ENCODE results near the gene SH3BP4. TPM values are rescaled to one million over a fixed set of nuclear protein-coding genes. Genes with fewer than 3 reads are reported as not detected.

SH3BP4 gene
- polyA plus RNA-seq, 1 donor (not counting 4 experiments of a cell fraction or from before 2014, with no cell fraction given), result 50.4 TPM

DNA sequence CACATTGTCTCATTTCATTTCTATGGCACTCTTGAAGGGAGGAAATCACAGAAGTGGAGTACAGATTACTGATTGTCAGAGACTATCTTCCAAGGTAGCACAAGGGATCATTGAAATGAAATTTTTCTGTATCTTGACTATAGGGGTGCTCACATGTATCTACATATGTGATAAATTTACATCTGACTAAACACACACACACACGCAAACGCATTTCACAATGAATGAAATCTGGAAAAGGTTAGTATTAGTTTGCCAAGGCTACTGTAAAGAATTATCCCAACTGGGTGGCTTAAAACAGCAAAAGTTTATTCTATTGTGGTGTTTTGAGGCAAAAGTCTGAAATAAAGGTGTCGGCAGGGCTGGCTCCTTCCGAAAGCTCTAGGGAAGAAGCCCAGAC, 144.6 kb downstream of the SH3BP4 start:
- dilution Hi-C loops (cut with MboI; ENCODE audit: extremely low pct_ligation_motif_present, low sequenced_read_pairs), result no loop called here
- H3K36me3 ChIP-seq (ENCODE audit: control insufficient read depth in 2 of 2, extremely low read depth in 1 of 2, insufficient read depth in 2 of 2, low read length in 2 of 2), result no peaks in the 10 kb centered on the region
- no peak overlapping the region for H3K4me2 ChIP-seq (ENCODE audit: control insufficient read depth, extremely low read depth, insufficient read depth, low read depth, low read length)
- no peak for TF ChIP-seq EZH2 (IDR thresholded peaks at IDR 0.05; ENCODE audit: low read length)
- TF ChIP-seq, protein P1, sequence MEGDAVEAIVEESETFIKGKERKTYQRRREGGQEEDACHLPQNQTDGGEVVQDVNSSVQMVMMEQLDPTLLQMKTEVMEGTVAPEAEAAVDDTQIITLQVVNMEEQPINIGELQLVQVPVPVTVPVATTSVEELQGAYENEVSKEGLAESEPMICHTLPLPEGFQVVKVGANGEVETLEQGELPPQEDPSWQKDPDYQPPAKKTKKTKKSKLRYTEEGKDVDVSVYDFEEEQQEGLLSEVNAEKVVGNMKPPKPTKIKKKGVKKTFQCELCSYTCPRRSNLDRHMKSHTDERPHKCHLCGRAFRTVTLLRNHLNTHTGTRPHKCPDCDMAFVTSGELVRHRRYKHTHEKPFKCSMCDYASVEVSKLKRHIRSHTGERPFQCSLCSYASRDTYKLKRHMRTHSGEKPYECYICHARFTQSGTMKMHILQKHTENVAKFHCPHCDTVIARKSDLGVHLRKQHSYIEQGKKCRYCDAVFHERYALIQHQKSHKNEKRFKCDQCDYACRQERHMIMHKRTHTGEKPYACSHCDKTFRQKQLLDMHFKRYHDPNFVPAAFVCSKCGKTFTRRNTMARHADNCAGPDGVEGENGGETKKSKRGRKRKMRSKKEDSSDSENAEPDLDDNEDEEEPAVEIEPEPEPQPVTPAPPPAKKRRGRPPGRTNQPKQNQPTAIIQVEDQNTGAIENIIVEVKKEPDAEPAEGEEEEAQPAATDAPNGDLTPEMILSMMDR (optimal IDR thresholded peaks at IDR 0.05 in 1 of 3, IDR thresholded peaks at IDR 0.05 in 1 of 3, conservative IDR thresholded peaks at IDR 0.05 in 1 of 3; ENCODE audit: extremely low read depth in 1 of 3, insufficient read depth in 2 of 3, low read length in 3 of 3), result no peak
- H3K9me1 ChIP-seq (ENCODE audit: control insufficient read depth, extremely low read depth, insufficient read depth, low read length), result no peaks in the 10 kb centered on the region
- H3K9ac ChIP-seq (ENCODE audit: control insufficient read depth, extremely low read depth, insufficient read depth, low read length), result no peak overlapping the region
- no peak overlapping the region for H2AFZ ChIP-seq (ENCODE audit: control insufficient read depth, low read length)
- H4K20me1 ChIP-seq (ENCODE audit: control insufficient read depth, extremely low read depth, insufficient read depth, low read length), result no peaks in the 10 kb centered on the region
- no peak for DNase-seq (ENCODE audit: low read depth, low spot score)
- no peak overlapping the region for H3K27ac ChIP-seq (ENCODE audit: control insufficient read depth, insufficient read depth, low read length)
- H3K4me3 ChIP-seq (ENCODE audit: control insufficient read depth in 2 of 3, extremely low read depth in 1 of 3, insufficient read depth in 2 of 3, low read depth in 1 of 3, low read length in 3 of 3), result no peak overlapping the region
- no peaks in the 10 kb centered on the region for H3K79me2 ChIP-seq (ENCODE audit: control insufficient read depth, insufficient read depth, low read length)
- H3K4me1 ChIP-seq (ENCODE audit: control insufficient read depth, extremely low read depth, insufficient read depth, low read length), result no peaks in the 10 kb centered on the region
- no peak for FAIRE-seq
- H3K27me3 ChIP-seq (ENCODE audit: control insufficient read depth, extremely low read depth, insufficient read depth, low read length), result peaks cover 3% of the 10 kb centered on the region
- no peaks in the 10 kb centered on the region for H3K9me3 ChIP-seq (ENCODE audit: control insufficient read depth, low read depth, low read length)

DNA sequence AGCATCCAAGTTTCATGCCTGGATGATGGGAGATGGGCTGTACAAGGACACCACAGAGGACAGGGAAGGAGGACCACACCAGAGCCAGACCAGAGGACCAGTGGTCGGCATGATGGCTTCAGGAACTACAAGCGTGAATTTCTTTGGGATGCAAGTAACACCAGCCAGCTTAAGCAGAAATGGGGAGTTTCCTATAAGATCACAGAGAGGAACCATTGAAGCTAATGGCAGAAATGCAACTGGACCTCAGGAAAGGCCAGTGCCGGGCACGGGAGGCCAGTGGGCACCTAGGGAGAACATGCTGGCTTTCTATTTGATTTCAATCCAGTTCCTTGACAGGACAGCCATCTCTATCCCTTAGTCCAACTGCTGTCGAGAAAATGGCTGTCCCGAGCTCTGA, 145.4 kb downstream of the SH3BP4 start:
- no peak overlapping the region for H2AFZ ChIP-seq (ENCODE audit: control insufficient read depth, low read length)
- dilution Hi-C loops (cut with MboI; ENCODE audit: extremely low pct_ligation_motif_present, low sequenced_read_pairs), result no loop called here
- no peak overlapping the region for H3K4me3 ChIP-seq (ENCODE audit: control insufficient read depth in 2 of 3, extremely low read depth in 1 of 3, insufficient read depth in 2 of 3, low read depth in 1 of 3, low read length in 3 of 3)
- TF ChIP-seq, protein P1 (optimal IDR thresholded peaks at IDR 0.05 in 1 of 3, IDR thresholded peaks at IDR 0.05 in 1 of 3, conservative IDR thresholded peaks at IDR 0.05 in 1 of 3; ENCODE audit: extremely low read depth in 1 of 3, insufficient read depth in 2 of 3, low read length in 3 of 3), result no peak
- TF ChIP-seq EZH2 (IDR thresholded peaks at IDR 0.05; ENCODE audit: low read length), result no peak
- FAIRE-seq, result no peak
- no peaks in the 10 kb centered on the region for H3K9me3 ChIP-seq (ENCODE audit: control insufficient read depth, low read depth, low read length)
- no peaks in the 10 kb centered on the region for H4K20me1 ChIP-seq (ENCODE audit: control insufficient read depth, extremely low read depth, insufficient read depth, low read length)
- no peak overlapping the region for H3K4me2 ChIP-seq (ENCODE audit: control insufficient read depth, extremely low read depth, insufficient read depth, low read depth, low read length)
- no peak for DNase-seq (ENCODE audit: low read depth, low spot score)
- H3K27me3 ChIP-seq (ENCODE audit: control insufficient read depth, extremely low read depth, insufficient read depth, low read length), result peaks cover 3% of the 10 kb centered on the region
- no peaks in the 10 kb centered on the region for H3K4me1 ChIP-seq (ENCODE audit: control insufficient read depth, extremely low read depth, insufficient read depth, low read length)
- H3K27ac ChIP-seq (ENCODE audit: control insufficient read depth, insufficient read depth, low read length), result no peak overlapping the region
- H3K9me1 ChIP-seq (ENCODE audit: control insufficient read depth, extremely low read depth, insufficient read depth, low read length), result no peaks in the 10 kb centered on the region
- H3K36me3 ChIP-seq (ENCODE audit: control insufficient read depth in 2 of 2, extremely low read depth in 1 of 2, insufficient read depth in 2 of 2, low read length in 2 of 2), result no peaks in the 10 kb centered on the region
- no peaks in the 10 kb centered on the region for H3K79me2 ChIP-seq (ENCODE audit: control insufficient read depth, insufficient read depth, low read length)
- H3K9ac ChIP-seq (ENCODE audit: control insufficient read depth, extremely low read depth, insufficient read depth, low read length), result no peak overlapping the region
